Epithelial cell of prostate (primary cell): ENCODE data around the gene BICRAL.
A peak's percentile ranks its signal among the peaks of the same experiment; 100 is the strongest.
"Not testable (repeated sequence)": the region's sequence is repeated elsewhere in the genome, so short reads cannot be mapped to it uniquely, and the experiment has no call there.

Experiments used
- DNase-seq: peaks from one replicate; pipeline ENCODE4 v3.0.0-alpha.2; 2011; ENCODE audit warnings: low read depth, low spot score
- H3K27ac ChIP-seq: fragments of 450-650 bp; 2 replicates; pipeline ENCODE4 v1.5.1; 2017; ENCODE audit warnings: mild to moderate bottlenecking

The BICRAL gene

DNA sequence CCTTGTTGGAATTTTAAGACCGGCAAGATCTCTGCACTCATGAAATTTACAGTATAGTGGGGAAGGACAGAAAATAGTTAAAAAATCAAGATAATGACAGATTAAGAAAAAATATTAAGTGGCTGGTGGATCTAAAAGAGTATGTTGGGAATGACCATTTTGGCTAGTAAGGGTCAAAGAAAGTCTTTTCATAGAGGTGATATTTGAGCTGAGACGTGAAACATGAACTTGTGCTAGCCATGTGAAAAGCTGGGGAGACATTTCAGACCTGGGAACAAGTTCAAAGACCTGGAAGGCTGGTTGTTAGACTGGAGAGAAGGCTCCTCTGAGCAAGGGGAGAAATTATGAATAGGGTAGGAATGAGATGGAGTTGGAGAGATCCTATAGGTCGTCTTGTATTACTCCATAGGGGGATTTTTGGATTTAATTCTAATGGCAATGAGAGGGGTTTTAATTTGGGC is 4.7 kb downstream of the BICRAL start:
- no peak overlapping the region for H3K27ac ChIP-seq
- no peak for DNase-seq

DNA sequence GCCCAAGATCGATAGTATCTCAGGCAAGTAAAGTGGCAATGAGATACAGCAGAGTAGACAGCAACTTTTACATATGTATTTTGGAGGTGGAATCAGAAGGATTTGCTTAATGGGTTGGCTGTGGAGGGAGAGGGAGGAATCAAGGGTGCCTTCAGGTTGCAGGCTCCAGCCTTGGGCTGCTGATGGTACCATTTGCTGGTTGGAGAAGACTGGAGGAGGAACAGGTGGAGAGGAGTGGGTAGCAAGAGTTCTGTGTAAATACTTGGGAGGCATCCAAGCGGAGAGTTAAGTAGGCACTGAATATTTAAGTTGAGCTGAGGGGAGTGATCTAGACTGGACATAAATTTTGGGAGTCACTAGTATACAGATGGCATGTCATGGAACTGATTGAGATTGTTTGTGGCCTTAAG is 5.2 kb downstream of the BICRAL start:
- H3K27ac ChIP-seq, result no peak overlapping the region
- no peak for DNase-seq

DNA sequence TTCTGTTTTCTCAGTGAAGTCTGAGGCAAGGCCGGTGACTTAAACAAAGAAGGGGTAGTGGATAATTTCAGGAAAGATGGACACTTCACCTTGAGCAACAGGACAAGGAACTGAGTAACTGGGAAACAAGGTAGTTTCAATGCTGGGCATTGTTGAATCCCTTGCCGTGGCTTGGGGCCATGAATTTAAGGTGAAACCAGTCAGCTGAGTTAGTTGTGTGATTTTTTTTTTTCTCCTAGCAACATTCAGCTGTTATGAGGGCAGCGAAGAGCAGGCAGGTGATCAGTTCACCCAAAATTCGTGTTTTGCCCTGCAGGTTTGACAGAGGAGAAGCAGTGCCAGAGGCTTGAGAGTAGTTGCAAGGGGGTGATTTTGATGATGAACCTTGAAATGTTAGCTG is 6.8 kb downstream of the BICRAL start:
- no peak for DNase-seq
- H3K27ac ChIP-seq, result no peak overlapping the region

DNA sequence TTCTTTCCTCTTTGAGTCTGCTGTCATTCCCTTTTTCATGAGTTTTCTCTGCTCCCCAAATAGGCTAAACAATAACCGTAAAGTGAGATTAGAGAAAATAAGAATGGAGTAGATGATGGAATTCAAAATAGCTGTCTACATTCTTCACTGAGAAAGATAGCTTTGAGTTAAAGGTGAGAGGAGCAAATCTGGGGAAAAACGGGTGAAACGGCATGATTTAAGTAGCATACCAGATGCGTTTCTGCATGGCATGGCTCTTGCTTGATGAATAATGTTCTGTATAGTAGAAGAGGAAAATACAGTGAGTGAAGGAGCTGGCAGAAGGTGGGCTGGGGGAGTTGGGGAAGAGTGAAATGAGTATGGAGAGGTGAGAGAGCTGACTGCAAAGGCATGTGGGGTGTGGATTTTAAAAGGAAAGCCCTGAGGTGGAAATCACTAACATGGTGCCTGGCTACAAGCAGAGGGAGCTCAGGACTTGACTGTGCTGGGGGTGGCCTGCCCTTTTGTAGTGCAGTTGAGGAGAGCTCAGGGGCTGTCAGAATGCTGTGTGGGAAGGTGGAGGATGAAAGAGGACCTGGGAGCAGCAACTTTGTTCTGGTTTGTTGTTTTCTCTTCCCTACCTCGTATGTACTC is 8.8 kb downstream of the BICRAL start:
- H3K27ac ChIP-seq, result peak overlapping the region; percentile 43
- DNase-seq, result no peak

DNA sequence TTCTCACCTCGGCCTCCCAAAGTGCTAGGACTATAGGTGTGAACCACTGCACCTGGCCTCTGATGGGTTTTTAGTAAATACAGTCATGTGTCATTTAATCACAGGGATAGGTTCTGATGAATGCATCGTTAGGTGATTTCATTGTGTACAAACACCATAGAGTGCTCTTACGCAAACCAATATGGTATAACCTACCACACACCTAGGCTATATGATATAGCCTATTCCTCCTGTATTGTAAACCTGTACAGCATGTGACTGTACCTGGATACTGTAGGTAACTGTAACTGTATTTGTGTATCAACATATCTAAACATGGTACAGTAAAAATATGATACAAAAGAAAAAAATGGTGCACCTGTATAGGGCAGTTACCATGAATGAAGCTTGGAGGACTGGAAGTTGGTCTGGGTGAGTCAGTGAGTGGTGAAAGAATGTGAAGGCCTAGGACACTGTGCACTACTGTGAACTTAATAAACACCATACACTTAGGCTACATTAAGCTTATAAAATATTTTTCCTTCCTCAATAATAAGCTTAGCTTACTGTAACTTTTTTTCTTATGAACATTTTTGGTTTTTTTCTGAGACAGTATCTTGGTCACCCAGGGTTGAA is 10.0 kb downstream of the BICRAL start:
- no peak for DNase-seq
- peak overlapping the region; percentile 43 for H3K27ac ChIP-seq

DNA sequence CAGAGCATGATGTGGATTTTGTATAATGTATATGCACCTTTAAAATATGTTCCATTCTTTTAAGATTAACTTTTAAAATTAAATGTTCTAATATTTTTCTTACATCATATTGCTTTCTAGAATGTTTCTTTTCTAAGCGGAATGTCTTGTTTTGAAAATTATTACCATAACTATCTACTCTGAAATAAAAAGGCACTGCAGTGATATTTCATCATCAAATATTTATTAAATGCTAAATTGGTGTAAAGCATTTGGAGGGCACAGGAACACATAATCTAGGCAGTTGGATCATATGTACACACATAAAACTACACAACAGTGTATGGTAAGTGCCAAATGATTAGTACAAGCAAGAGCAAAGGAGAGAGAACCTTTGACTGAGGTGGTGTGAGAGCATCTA is 13.8 kb downstream of the BICRAL start:
- no peak overlapping the region for H3K27ac ChIP-seq
- no peak for DNase-seq

DNA sequence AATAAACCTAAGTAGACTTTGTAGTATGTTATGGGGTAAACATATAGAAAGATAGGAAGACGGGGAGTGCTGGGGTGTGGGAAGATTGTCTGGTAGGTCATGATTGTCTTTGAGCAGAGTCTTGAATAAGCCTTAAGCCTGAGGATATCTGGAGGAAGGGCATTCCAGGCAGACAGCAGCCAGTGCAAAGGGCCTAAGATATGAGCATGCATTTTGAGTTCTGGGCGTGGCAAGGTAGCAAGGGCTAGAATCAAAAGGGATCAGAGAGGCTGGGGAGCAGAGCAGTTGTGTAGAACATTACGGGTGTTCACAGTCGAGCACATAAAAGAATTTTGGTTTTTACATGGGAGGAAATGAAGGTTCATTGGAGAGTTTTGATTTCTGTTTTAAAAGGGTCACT is 14.3 kb downstream of the BICRAL start:
- no peak for DNase-seq
- no peak overlapping the region for H3K27ac ChIP-seq

DNA sequence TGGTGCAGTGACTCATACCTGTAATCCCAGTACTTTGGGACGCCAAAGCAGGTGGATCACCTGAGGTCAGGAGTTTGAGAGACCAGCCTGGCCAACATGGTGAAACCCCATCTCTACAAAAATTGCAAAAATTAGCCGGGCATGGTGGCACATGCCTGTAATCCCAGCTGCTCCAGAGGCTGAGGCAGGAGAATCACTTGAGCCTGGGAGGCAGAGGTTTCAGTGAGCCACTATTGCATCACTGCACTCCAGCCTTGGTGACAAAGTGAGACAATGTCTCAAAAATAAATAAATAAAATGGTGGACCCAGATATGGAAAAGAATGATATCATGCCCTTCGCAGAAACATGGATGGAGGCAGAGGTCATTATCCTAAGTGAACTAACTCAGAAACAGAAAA is 15.8 kb downstream of the BICRAL start:
- not testable (repeated sequence) for H3K27ac ChIP-seq, DNase-seq

DNA sequence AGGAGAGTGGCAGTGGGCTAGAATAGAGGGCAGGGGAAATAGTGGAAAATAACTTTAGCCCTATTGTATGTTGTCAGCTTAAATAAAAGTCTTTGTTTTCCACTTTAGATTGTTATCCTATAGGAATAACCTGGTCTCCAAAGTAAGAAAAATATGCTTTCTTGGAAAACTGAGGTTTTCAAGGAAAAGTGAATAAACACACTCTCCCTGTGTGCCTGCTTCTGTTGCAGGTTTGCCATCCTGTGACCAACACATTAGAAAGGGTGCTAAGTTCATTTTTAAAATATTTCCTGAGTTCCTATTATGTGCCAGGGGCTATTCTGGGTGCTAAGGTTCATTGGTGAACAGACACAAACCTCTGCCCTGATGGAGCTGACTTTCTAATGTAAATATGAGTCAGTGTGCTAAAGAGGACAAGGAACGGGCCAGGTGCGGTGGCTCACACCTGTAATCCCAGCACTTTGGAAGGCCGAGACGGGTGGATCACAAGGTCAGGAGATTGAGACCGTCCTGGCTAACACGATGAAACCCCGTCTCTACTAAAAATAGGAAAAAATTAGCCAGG is 23.5 kb downstream of the BICRAL start:
- DNase-seq, result no peak
- H3K27ac ChIP-seq, result no peak overlapping the region

DNA sequence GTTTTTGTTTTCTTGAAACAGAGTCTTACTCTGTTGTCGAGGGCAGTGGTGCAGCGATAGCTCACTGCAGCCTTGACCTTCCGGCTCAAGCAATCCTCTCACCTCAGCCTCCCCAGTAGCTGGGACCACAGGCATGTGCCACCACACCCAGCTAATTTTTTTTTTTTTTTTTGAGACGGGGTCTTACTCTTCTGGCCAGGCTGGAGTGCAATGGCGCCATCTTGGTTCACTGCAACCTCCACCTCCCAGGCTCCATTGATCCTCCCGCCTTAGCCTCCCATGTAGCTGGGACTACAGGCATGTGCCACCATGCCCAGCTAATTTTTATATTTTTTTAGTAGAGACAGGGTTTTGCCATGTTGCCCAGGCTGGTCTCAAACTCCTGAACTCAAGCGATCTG is 24.5 kb downstream of the BICRAL start:
- DNase-seq, H3K27ac ChIP-seq: not testable (repeated sequence)

DNA sequence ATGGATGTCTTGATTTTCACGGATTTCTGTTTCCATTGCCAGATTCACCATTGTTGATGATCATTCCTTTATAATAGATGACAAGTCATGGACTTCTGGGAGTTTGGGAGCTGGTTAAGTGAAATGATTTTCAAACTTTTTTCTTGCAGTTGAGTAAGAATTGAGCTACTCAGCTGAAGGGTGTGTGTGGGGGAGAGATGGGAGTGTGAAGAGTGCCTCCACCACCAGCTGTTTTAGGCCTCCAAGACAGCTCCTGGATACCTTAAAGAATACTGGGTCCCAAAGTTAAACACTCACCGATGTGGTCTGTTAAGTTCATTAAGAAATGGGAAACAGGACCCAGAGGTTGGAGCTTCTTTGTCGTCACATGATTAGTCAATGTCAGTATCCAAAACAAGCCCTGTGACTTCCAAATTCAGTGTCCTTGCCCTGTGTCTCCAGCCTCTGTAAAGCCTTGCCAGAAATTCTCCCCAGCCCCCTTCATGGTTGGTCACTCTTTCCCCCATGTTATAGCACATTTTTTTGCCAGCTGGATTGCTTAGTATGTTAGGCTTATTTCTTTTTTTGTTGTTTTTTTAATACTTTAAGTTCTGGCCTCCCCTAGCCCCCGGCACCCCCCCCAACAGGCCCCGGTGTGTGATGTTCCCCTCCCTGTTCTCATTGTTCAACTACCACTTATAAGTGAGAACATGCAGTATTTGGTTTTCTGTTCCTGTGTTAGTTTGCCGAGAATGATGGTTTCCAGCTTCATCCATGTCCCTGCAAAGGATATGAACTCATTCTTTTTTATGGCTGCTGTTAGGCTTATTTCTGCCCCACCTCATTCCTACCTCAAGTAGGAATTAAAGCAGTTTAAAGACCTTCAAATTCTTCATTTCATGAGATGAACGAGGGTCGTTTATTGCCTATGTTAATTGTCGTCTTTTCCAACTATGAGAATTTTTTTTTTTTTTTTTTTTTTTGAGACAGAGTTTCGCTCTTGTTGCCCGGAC is 26.9 kb downstream of the BICRAL start:
- no peak for DNase-seq
- H3K27ac ChIP-seq, result no peak overlapping the region

DNA sequence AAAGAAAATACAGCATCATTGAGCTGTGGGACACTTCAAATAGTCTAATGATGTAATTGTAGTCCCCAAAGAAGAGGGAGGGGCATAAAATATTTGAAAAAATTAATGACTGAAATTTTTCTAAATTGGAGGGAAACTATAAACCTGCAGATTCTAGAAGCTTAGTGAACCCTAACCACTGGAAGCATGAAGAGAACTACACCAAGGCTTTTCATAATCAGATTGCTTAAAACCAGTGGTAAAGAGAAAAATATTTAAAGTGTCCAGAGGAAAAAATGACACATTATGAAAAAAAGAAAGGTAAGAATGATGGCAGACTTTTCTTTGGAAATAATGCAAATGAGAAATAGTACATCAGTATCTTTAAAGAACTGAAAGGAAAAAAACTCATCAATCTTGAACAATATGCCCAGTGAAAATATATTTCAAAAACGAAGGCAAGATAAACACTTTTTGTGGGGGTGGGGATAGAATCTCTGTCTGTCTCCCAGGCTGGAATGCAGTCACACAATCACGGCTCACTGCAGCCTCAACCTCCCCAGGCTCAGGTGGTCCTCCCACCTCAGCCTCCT is 31.3 kb downstream of the BICRAL start:
- H3K27ac ChIP-seq, result no peak overlapping the region
- no peak for DNase-seq

DNA sequence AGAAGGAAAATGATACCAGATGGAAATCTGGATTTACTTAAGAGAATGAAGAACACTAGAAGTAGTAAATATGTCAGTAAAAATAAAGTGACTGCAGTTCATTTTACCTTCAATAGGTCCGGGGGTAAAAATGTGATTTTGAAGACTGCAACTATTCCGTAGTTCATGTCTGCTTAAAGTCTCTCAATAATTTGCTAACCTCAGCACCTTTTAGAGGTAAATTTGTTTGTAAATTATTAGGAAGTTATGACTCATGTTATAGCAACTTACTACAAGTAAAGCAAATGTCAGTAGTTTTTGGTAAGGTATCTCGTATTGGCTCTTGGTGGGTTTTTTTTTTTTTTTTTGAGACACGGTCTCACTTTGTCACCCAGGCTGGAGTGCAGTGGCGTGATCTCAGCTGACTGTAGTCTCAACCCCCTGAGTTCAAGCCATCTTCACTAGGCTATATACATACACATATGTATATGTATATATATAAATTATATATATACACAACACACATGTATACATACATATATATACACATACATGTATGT is 32.1 kb downstream of the BICRAL start:
- DNase-seq, result no peak
- H3K27ac ChIP-seq, result no peak overlapping the region

DNA sequence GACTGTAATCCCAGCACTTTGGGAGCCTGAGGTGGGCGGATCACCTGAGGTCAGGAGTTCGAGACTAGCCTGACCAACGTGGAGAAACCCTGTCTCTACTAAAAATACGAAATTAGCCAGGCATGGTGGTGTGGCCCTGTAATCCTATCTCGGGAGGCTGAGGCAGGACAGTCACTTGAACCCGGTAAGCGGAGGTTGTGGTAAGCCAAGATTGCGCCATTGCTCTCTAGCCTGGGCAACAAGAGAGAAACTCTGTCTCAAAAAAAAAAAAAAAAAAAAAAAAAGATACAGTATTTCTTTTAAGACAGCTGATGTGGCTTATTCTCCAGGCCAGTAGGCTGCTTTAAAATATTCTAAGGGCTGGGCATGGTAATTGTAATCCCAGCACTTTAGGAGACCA is 33.9 kb downstream of the BICRAL start:
- DNase-seq, H3K27ac ChIP-seq: not testable (repeated sequence)

DNA sequence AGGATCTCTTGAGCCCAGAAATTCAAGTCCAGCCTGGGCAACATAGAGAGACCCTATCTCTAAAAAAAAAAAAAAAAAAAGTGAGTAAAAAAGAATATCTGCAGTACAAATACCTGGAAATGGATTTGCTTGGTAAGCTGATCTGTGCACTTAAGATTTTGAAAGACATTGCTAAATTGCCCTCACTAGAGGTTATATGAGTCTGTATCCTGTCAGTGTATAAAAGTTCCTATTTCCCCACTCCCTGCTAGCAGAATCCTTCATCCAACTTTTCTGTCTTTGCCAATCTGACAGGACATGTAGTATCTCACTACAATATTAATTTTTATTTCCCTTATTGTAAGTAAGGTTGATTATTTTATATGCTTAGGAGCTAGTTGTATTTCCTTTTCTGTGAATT is 36.1 kb downstream of the BICRAL start:
- no peak overlapping the region for H3K27ac ChIP-seq
- DNase-seq, result no peak

DNA sequence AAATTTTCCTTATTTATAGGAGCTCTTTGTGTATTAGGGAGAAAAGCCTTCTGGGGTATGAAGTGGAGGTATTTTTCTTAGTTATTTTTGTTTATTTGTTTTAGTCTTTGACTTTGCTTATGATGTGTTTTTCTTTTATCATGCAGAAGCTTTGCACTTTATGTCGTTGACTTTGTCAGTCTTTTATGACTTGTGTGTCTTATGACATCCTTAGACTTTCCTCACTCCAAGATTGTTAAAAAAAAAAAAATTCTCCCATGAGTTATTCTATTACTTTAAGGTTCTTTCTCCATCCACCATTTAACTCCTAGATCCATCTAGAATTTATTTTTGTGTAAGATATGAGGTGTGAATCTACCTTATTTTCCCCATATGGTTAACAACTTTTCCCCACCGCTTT is 36.6 kb downstream of the BICRAL start:
- no peak overlapping the region for H3K27ac ChIP-seq

DNA sequence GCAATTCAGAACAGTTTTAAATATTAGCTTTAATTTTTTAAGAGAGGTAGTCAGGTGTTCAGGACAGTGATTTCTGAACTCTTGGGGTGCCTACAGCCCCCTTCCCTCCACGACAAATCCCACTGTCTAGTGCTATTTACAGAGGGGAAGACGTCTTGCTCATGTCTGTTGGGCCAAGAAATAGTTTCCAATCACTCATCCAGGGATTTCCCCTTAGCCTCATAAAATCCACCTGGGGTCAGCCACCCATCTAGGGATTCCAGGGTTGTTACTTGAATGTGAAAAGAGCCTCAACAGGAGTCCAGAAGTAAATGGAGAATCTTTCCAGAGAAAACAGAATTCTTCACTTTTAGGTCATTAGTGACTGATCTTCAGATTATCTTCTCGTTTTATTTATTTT is 37.0 kb downstream of the BICRAL start:
- no peak overlapping the region for H3K27ac ChIP-seq
- DNase-seq, result no peak

More for the DNA sequence above, 36.6 kb downstream of the BICRAL start:
- no peak for DNase-seq

DNA sequence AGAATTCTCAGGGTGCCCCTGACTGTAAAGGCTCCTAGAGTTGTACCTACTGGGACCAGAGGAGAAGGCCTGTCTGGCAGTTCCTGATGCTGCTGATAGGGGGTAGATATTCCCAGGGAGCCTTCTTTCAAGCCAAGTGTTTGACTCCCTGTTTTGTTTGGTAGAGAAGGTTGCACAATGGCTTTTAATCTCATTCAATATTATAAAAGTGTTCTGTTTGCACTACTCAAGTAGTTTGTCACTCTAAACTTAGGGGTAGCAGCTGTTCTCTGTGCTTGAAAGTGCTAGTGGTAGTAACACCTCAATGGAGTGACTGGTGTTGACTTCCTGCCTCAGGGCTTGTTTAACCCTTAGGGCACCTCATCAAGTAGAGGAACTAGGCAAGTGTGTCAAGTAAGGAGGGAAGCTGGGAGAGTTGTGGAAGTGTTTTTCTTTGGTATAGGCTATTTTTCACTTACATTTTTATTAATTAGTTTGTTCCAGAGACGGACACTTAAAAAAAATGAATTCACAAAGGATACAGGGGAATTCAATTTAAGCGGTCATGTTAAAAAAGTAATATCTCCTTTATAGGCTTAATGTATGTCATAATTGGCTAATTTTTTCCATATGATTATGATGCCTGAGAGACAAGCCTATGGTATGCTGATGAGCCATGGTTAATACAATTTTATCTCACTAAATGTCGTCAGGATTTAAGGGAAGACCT is 38.1 kb downstream of the BICRAL start:
- no peak for DNase-seq
- H3K27ac ChIP-seq, result no peak overlapping the region

DNA sequence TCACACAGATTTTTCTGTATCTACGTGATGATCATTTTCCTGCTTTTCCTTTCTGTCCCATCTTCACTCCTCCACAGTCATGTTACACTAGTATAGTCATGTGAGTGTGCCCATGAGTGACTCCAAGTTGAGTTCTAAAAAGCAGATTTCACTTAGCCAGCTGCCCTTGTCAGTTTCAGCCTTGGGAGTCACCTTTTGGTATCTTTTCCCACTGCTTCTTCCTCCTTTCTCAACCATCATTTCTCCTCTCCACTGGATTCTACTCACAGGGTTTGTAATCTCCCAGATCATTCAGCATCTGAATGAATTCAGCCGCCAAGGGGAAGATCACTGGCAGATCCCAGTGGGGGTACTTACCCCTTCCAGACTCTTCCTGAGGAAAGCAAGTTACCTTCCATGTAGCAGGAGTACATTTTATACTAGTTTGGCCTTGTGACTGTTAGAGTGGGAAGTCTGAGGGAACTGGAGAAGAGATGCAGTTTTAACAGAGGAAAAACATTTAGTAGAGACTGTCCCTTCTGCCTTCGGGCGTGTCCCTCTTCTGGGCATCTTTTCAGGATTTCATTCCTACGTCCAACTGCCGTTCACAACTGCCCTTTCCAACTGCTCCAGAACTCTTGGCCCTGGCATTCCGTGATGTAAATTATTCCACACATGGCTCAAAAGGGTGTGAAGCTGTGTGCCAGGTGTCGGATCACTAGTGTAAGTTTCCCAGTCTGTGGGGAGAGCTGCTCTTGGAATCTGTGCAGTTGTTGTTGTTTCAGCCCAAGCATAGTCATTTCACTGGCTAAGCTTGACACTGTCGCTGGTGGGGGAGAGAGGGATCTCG is 38.9 kb downstream of the BICRAL start:
- DNase-seq, result no peak
- H3K27ac ChIP-seq, result no peak overlapping the region
